NCI-H510A (cell line): Measurements from ENCODE around the gene ZNF428.
"Not testable (repeated sequence)": the region's sequence is repeated elsewhere in the genome, so short reads cannot be mapped to it uniquely, and the experiment has no call there.

Source experiments
- DNase-seq: peaks from one replicate; lab custom pipeline; 2025; lab: John Stamatoyannopoulos, UW

The ZNF428 gene

GRCh38 chr19:43592800-43593350 lies 26.6 kb downstream of the ZNF428 start:
- DNase-seq: no peak

- DNase-seq: no peak
Measured at GRCh38 chr19:43591904-43592772, 27.3 kb downstream of the ZNF428 start.

- no peak for DNase-seq
Measured at GRCh38 chr19:43589678-43590077, 29.8 kb downstream of the ZNF428 start.

GRCh38 chr19:43589277-43589676 lies 30.2 kb downstream of the ZNF428 start:
- no peak for DNase-seq

GRCh38 chr19:43587029-43587428 lies 32.4 kb downstream of the ZNF428 start:
- not testable (repeated sequence) for DNase-seq

GRCh38 chr19:43586346-43586745 lies 33.1 kb downstream of the ZNF428 start:
- no peak for DNase-seq

- DNase-seq: no peak
Measured at GRCh38 chr19:43584484-43584883, 34.9 kb downstream of the ZNF428 start.

GRCh38 chr19:43582495-43582894 lies 36.9 kb downstream of the ZNF428 start:
- DNase-seq: no peak

- DNase-seq: no peak
Measured at GRCh38 chr19:43581467-43581866, 38.0 kb downstream of the ZNF428 start.

GRCh38 chr19:43578787-43579186 lies 40.6 kb downstream of the ZNF428 start:
- DNase-seq: no peak

GRCh38 chr19:43575955-43576878 lies 43.2 kb downstream of the ZNF428 start:
- no peak for DNase-seq

- DNase-seq: peak; percentile 96
Measured at GRCh38 chr19:43575156-43575950, 44.1 kb downstream of the ZNF428 start, which contains the start of the genes PINLYP and XRCC1. Gene PINLYP, plus strand, starts transcription at chr19:43575801. Its CDS starts 1,391 bp downstream, at chr19:43577192. Gene XRCC1, minus strand, starts transcription at chr19:43575527. Its CDS starts 69 bp downstream, at chr19:43575458.

- DNase-seq: no peak
Measured at GRCh38 chr19:43574424-43575155, 44.8 kb downstream of the ZNF428 start.

- DNase-seq: peak; percentile 47
Measured at GRCh38 chr19:43572171-43572588, 47.2 kb downstream of the ZNF428 start.

GRCh38 chr19:43570174-43570791 lies 49.1 kb downstream of the ZNF428 start:
- peak; percentile 11 for DNase-seq

- DNase-seq: no peak
Measured at GRCh38 chr19:43569657-43570056, 49.8 kb downstream of the ZNF428 start.

- DNase-seq: no peak
Measured at GRCh38 chr19:43564800-43565199, 54.6 kb downstream of the ZNF428 start.

- no peak for DNase-seq
Measured at GRCh38 chr19:43563816-43564457, 55.5 kb downstream of the ZNF428 start.

- peak; percentile 11 for DNase-seq
Measured at GRCh38 chr19:43562698-43563241, 56.7 kb downstream of the ZNF428 start.
